GM21529 (cell line): ENCODE results near the gene PSD4.
"Not testable (repeated sequence)": the region's sequence is repeated elsewhere in the genome, so short reads cannot be mapped to it uniquely, and the experiment has no call there.

Experiments
- ATAC-seq: cut with Tn5 transposase; IDR thresholded peaks from one replicate; pipeline ENCODE4 v1.9.1; 2021; ENCODE audit not compliant: unreplicated experiment

PSD4 gene

DNA sequence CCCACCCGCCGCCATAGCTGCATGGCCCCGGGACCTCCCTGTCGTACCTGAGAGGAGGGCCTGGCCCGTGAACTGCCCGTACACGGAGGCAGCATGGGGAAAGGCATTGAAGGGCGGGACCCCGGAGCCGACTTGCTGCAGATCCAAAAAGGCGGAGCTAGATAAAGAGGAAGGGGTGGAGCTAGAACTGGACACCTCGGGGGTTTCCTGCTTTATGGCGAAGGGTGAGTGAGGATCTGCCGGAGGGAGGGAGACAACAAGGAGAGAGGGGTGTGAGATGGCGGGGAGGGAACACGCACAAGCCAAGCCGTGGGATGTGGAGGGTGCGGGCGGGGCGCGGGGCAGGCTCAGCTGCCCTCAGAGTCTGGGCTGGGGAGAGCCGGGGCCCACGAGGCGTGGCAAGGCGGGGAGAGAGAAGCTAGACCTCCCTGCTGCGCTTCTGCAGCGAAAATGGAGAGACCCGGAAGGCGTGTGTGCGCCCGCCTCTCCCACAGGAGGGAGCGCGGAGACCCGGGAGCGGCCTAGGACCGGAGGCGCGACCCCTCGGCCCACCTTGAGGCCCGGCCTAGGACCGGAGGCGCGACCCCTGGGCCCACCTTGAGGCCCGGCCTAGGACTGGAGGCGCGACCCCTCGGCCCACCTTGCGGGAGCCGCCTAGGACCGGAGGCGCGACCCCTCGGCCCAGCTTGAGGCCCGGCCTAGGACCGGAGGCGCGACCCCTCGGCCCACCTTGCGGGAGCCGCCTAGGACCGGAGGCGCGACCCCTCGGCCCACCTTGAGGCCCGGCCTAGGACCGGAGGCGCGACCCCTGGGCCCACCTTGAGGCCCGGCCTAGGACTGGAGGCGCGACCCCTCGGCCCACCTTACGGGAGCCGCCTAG is 61.8 kb downstream of the PSD4 start:
- not testable (repeated sequence) for ATAC-seq

DNA sequence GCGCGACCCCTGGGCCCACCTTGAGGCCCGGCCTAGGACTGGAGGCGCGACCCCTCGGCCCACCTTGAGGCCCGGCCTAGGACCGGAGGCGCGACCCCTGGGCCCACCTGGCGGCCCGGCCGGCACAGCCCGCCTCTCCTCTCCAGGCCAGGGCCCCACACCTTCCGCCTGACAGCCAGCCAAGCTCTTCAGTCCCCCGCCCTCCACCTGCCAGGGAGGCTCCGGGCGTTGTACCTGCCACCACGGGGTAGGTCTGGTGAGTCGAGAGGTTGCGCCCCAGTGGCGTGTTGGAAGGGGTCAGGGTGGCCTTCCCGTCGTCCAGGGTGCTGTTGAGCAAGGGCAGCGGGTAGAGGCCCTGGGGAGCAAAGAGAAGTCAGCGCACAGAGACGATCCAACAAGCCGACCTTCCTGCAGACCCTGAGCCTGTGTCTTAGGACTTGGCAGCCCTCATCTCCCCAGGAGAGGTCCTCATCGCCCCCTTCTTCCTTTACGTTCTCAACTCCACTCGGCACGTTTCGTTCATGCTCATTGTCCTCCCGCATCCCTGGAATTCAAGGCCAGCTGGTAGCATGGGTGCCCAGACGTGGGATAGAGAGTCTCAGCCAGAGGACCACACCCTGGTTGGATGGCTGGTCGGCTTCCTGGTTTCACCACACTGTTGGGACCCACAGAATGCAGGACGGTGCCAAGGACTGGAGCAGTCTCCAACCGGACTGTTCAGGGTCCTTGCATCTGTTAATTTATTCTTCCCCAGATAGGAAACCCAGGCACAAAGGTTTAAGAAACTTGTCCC is 62.8 kb downstream of the PSD4 start:
- ATAC-seq = no peak

DNA sequence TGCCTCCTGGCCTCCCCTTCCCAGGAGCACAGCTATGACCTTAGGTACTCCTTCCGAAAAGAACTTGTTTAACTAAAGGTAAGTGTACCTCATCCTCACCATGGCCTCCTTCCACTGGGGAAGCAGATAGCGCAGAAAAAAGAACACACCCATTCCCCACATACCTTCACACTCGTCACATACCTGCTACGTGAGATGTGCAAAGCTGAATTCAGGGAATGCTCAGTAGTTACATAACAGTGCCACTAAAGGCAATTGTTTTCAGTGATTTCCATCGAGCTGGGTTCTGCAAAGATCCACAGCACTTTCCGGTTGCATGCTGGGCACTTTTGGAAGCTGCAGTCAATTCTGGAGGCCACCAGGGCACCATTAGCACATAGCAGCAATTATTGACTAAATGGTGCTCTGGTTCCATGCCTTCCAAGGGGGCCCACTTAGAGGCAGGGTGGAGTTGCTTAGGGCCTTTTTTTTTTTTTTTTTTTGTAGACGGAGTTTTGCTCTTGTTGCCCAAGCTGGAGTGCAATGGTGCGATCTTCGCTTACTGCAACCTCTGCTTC is 63.9 kb downstream of the PSD4 start:
- no peak for ATAC-seq

DNA sequence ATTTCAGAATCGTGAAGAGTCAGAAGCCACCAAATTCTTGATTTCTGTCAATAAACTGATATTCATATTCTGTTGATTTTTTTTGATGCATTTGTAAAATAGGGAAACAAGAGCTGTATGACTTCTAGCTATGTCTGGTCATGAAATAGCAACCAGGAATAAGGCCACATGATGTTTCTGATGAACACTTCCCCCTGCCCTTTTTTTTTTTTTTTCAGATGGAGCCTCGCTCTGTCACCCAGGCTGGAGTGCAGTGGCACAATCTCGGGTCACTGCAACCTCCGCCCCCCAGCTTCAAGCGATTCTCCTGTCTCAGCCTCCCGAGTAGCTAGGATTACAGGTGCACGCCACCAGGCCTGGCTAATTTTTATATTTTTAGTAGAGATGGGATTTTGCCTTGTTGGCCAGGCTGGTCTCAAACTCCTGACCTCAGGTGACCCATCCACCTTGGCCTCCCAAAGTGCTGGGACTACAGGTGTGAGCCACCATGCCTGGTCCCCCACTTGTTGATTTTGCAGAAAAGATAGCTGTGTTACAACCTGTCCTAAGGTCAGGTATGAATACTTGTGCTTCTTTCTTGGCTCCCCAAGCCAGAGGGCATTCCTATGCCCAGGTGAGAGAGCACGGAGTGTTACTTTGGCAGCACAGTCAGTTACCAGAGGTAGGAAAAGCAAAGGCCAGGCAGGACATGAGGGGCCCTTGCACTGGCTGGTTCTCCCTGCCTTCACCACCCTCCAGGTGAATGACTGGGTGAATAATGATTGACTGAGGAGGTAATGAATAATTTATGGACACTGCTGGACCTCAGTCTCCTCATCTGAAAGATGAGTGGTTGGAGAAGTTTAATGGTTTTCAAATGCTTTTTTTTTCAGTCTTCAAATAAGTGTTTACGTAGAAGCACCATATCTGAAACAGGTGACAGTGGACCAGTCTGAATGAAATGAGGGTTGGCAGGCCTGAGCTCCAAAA is 65.4 kb downstream of the PSD4 start:
- ATAC-seq = no peak

DNA sequence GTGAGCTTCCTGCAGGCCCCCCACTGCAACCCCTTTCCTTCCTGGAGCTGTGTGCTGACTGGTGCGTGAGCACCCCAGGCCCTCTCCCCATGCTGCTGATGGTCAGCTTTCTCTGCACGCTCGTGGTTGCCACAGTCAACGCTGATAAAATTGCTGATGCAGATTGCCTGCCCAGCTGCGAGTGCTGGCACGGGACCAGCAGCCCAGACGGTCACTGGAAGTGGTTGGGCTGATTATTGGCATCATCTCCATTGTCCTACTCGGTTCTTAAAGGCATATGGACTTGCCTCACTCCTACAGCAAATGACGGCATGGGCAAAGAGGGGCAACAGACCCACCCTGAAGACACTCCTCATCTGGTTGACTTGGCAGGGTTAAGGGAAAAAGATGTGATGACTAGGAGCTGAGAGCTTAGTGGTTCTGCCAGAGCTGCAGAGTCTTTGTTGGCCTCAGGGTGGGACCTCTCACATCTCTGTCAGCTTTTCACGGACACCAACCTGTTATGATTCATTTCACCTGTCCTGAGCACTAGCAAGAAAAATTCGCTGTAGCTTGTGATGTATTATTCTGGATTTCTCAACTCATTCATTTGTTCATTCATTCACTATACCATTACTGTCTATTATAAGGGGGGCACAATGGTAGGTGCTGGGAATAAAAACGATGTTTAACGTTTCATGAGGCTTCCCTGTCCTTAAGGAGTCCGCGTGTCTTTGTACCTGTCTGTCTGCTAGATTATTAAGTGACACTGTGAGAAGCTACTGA is 66.6 kb downstream of the PSD4 start:
- ATAC-seq = no peak

DNA sequence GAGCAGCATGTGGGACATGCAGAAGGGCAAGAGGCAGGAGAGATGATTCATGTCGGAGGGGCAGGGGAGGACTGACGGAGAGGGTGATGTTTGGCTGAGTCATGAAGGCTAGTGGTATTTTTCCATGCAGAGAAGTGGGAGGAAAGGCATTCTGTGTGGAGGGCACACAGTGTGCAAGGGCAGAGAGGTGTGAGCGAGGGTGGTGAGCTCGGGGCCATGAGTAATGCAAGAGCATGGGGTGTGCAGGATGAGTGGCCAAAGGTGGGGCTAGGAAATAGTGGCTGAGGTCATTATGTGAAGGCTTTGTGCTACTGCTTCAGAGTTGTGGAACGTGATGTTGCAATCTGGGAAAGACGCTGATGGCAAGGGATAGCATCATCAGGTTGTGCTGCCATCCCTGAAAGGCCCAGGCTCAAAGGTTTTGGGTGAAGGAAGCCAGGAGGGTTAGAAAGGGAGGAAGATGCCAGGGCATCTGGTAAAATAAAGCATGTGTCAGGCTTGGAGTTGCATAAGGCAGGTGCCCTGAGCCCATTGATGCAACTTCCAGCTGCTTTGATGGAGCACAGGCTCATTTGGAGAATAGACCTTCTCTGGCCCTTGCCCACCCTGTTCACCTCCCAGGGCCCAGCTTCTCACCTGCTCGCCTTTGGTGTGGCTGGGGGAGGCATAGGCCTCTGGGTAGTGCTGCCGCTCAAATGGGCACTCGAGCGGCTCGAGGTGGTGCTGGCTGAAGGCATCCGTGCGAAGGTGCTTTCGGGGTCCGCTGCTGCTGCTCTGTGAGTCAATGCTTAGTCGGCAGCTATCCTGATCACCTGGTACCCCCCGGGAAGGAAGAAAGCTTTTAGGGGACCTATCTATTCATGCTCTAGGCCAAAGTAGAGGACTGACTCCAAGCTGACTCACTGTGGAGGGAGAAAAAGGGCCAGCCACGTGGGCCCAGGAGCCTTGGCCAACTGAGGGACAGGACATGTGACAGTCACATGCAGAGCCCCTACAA is 67.4 kb downstream of the PSD4 start:
- ATAC-seq = no peak

DNA sequence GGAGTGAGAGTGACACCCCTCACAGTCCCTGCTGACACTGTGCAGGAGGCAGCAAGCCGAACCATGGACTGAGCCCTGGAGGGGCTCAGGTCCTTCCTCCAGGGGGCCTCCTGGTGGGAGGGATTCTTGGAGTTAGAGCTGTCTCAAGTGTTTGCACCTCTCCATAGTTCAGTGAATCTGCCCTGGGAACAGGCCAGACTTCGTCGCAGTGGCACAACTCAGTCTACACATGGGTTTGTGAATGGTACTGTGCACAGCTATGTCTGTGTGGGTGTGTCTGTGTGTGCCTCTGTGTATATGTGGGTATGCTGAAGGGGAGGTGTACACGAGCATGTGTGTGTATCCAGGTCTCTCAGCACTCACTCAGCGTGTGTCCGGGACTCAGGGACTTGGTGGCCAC is 68.6 kb downstream of the PSD4 start:
- no peak for ATAC-seq

DNA sequence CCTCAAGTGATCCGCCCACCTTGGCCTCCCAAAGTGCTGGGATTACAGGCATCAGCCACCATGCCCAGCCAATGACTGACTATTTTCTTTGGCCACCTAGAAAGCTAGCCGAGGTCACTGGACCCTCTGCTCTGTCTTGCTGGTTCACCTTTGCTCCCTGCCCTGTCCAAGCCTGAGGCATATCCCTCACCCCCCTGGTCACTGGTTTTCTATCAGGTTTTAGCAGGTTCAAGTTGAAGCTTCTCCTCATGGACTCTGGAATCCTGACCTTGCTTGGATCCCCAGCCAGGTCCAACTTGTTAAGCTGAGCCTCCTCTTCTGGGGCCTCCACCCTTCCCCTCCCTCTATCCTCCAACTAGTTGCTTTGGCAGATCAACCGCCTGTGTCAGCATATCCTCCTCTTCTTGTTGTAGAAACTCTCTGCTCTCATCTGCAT is 71.5 kb downstream of the PSD4 start:
- no peak for ATAC-seq

DNA sequence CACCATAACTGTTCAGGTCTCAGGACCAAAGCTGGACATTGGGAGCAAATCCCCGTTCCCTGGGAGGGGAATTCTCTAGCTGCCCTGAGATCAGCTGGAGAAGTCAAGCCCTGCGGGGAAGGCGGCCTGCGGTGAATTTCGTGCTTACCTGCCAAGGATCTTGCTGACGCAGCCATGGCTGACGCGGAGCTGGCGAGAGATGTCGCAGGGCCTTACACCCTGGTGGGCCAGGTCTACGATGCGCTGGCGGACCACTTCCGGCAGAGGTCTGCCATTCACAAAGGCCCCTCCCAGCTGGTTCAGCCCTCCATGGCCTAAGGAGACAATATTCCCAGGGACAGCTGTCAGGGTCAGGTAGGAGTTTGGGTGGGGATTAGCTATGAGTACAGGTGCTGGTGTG is 72.8 kb downstream of the PSD4 start:
- ATAC-seq = no peak

DNA sequence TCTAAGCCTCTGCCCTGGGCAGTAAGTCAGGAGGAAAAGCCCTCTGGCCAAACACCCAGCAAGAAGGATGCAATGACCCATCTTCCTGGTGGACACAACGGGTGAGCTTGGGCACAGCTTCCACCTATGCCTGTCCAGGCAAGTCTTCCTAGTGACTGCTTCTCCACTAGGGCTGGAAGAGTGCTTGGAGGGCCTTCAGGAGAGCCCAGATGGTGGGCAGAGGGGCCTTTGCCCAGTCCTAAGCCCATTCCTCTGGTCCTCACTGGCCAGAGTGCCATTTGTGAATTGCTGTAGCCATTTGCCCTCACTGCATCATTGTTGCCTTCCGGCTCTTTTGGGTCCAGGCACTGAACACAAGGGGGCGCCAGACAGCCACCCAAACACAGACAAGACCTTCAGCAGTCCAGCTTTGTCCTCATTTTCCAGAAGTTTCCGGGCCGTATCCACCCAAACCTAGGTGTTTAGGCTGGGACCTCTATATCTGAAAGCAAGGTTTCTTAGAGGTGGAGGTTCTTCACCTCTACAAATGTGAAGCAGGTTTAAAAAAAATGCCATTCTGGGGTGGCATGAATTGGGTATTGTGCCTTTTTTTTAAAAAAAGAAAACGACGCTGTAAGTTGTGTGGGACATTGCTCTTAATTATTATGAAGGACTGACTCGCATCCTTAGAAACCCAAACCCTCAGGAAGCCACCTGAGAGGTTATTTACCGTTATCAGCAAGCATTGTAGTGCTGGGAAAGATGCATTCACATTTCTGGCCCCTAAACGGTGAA is 75.4 kb downstream of the PSD4 start:
- ATAC-seq = no peak

DNA sequence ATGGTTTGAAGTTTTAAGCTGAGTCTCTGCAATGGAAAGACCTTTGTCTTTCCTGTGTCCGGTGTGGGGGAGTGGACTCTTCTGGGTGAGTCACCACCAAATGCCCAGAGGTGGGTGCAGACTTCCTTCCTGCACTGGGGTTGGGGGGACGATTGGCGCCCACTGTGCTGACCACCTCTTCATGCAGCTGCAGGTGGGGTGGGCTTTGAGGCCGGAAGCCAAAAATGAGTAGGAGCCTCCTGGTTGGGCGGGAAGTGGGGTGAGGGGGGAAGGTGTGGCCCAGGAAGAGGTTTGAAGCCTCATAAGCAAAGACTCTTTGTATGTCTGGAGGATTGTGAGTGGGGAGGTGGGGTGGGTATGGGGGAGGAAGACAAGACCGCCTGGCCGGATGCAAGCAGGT is 77.3 kb downstream of the PSD4 start:
- ATAC-seq = no peak

DNA sequence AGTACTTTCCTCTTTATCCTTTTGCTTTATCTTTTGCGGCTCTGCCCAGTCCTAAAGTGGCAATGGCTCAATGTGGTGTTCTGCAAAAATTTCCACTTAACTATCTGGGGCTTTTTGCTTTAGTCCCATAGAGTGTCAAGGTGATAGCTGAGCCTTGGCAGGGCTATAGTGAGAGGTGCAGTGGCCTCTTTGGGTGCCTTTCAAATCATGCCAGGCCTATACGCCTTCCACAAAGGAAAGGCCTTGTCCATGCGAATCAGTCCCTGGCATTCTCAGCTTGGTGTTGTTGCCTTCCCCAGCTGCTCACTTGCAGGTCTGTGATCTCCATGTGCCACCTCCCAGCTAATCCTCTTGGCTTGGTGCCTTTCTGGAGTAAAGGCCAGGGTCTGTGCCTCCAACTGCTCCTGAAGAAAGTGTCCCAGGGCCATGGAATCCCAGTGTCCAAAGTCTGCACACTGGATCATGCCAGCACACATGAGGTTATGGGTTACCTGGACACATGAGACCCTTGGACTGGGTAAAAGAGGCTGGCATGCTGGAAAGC is 78.3 kb downstream of the PSD4 start:
- ATAC-seq = no peak

DNA sequence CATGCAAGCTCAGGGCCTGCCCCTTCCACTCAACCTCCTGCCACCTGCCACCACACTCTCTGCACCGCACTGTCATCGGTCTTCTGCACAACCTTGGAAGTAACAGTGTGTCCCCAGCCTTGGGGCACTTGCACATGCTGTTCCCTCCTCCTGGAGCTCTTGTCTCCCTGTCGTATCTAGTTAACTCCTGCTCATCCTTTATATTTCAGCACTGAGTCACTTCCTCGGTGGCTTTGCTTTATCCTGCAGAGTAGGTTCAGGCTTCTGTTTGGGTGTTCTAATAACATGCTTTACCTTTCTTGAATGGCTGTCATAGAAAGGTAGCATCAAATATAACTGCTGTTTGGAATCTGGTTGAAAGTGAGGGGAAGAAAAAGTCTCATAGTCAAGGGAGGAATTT is 79.7 kb downstream of the PSD4 start:
- ATAC-seq = no peak

DNA sequence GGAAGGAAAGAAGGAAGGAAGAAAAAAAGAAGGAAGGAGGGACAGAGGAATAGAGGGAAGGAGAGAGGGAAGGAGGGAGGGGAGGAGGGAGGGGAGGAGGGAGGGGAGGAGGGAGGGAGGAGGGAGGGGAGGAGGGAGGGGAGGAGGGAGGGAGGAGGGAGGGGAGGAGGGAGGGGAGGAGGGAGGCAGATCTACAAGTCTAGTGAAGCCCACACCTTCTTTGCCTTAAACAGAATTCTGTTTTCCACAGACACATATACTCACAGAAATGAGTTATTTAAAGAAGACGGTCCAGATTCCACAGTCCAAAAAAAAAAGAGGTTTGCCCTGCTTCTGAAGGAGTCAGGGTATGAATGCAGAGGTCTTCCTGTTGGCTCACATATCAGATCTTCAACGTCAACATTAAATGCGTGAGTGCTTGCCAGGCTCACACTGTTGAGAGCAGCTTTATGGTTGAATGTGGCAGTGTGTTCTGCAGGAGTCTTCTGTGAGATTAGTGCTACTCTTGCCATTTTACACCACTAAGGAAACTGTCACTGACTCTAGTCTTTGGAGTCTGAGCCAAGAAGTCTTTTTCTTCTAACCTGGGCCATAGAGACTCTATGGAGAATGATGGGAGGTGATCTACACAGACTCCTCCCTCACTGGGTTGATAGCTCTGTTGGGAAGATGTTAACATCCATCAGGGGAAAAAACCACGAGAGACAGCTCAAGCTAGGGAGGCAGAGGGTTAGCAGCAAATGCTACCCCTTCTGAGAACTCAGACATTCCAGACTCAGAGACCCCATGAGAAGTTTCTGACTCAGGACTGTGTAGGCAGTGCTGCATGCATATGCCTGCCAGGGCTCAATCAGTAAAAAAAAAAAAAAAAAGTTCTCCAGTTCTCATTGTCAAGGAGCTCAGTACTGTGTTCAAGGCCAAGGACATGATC is 81.6 kb downstream of the PSD4 start:
- no peak for ATAC-seq

DNA sequence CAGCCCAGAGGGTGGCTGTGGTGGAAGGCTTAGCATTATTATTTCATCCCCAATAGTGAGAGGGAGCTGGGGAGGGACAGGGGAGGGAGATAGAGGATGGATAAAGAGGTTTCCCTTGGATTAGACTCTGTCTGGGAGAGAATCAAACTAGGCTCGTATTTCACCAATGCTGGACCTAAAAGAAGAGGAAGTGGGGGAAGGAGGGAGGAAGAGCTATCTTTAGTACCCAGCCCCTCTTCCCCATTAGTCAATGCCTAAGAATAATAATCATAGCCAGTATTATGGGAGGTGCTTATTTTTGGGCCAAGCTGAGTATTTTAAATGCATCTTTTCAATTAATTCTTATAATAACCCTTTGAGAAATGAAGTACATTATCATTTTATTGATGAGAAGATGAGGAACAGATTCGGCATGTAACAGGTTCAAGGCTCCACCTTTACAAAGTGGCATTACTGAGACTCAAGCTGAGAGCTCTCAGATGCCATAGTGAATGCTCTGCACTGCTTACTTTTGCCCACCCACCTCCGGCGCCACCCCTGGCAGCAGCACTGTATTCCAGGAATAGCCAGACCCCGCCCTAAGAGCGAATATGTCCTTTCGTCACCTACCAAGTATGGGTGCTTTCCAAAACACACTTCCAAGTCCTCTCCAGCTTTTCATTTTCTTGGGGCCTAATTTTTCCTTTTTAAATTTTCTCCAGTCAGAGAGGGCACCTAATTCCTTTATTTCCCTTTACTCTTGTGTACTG is 83.9 kb downstream of the PSD4 start:
- ATAC-seq = no peak
